LNCAP (cell line): ENCODE measurements around the gene MYCBP.

ENCODE experiments used
- TF ChIP-seq, protein P1 (sequence below): fragments of 450-650 bp; IDR thresholded peaks from 2 replicates; pipeline ENCODE4 v1.5.1; 2017; ENCODE audit warnings: mild to moderate bottlenecking

The MYCBP gene

DNA sequence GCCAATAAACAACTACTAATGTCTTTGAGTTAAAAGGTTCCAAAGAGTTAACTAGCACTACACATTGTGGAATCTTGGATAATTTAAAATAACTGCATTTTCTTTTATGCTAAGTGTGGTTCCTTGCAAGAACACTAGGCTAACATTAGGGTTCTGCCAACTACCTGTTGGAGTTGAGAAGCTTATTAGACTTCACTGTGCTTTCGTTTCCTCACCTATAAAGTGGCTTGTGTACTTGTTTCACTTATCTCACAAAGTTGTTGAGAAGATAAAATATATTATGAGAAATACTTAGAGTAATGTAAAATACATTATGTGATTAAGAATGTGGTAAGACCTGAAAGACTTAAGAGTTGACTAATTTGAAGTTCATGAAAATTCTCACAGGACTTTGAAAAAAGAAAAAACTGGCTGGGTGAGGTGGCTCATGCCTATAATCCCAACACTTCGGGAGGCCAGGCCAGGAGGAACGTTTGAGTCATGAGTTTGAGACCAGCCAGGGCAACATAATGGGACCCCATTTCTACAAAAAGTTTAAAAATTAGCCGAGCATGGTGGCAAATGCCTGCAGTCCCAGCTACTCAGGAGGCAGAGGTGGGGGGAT lies 7.9 kb downstream of the MYCBP start:
- TF ChIP-seq, protein P1, sequence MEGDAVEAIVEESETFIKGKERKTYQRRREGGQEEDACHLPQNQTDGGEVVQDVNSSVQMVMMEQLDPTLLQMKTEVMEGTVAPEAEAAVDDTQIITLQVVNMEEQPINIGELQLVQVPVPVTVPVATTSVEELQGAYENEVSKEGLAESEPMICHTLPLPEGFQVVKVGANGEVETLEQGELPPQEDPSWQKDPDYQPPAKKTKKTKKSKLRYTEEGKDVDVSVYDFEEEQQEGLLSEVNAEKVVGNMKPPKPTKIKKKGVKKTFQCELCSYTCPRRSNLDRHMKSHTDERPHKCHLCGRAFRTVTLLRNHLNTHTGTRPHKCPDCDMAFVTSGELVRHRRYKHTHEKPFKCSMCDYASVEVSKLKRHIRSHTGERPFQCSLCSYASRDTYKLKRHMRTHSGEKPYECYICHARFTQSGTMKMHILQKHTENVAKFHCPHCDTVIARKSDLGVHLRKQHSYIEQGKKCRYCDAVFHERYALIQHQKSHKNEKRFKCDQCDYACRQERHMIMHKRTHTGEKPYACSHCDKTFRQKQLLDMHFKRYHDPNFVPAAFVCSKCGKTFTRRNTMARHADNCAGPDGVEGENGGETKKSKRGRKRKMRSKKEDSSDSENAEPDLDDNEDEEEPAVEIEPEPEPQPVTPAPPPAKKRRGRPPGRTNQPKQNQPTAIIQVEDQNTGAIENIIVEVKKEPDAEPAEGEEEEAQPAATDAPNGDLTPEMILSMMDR = no peak

DNA sequence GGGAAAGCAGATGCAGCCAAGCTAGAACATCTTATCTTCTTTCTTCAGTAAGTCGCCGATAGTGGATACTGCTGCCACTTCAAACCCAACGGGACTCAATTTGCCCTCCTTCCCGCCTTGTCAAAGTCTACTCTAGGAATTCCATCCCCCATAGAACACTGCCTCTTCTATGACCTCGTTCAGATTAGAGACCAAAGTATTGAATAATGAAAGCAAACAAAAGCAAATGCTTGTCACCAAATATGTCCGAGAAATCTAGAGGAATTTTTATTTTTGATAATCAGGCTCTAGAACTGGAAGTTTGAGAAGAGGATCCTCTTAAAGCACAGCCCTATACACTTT lies 12.7 kb downstream of the MYCBP start:
- TF ChIP-seq, protein P1 = no peak

DNA sequence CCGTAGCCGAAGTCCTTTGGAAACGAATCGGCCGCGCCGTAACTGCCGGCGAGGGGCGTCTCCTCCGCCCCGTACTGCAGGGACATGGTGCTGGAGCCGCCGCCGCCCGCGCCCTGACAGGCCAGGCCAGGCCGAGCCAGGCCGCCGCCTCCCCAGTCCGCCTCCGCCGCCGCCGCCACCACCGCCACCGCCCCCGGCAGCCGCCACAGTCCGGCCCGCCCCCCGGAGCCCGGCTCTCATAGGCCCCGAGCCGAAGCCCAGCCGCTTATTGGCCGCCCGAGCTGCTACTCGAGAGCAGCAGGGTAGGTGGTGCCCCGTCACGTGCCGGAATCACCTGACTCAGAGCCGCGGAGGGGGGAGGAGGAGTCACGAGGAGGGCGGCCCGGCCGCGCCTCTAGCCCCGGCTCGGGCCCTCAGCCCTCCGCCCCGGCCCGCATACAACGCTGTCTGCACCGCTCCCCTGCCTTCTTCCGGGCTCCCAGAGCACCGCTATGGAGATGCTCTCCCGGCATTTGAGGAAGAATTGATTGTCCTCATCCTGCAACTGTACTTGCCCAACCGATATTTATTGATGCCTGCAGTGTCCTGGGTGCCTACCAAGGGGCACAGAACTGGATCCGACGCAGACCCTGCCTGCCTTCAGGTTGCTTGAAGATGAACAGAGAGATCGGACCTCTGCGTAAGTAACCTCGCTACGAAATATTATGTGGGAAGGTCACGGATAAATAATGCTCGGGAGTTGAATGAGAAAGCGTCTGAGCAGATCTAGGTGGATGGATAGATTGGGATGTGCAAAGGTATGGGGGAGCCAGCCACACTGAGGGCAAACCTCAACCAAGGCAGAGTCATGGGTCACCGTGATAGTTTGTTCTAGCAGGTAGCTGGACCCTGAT lies 13.3 kb downstream of the MYCBP start, which contains the start of gene RRAGC:
RRAGC (minus strand) TSS at position 212 of the 893 bp plus-strand sequence; CDS start at position 86, 126 bp downstream.
- TF ChIP-seq, protein P1 = no peak

DNA sequence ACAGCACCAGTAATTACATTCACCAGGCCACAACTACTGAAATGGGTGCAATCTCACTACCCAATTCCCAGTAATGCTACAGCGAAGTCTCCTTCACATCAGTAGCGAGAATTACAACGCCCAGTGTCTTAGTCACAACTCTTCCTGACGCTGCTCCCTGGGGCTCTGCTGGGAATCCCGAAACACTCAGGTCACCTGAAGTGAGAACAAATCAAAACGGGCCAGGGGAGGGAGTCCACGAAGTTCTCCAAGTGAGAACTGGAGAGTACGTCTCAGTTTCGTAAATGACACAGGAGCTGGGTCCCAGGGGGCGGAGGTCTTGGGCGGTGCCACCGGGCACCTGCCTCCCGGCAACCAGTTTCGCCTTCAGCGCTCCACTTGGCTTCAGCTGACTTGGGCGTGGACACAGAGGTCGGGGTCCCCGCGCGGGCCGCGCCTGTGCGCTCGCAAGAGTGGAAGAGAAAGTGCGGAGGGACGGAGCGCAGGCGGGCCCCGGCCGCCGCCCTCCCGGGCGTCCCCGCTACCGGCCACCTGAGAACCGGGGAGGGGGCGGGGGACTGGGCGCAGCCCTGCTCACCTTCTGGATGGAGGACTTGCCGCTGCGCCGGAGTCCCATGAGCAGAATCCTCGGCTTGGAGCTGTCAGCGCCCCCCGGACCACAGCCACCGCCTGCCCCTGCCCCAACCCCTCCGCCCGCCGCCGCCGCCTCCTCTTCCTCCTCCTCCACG lies 14.2 kb downstream of the MYCBP start:
- TF ChIP-seq, protein P1 = no peak

DNA sequence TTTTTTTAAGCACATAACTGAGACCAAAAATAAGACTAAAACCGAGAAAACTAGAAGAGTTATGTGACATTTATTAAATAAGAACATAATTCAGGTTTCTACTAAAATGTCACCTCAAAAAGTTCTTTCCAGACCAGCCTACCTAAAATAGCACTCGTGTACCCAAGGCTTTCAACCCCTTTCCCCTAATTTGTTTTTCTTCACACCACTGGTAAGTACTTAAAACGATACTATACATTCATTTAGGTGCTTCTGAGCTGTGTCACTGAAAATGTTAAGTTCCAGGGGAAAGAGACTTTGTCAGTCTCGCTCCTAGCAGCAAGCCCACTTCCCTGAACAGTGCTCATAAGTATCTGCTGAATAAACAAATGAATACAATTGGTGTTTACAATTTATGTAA lies 20.4 kb downstream of the MYCBP start:
- TF ChIP-seq, protein P1 = no peak

DNA sequence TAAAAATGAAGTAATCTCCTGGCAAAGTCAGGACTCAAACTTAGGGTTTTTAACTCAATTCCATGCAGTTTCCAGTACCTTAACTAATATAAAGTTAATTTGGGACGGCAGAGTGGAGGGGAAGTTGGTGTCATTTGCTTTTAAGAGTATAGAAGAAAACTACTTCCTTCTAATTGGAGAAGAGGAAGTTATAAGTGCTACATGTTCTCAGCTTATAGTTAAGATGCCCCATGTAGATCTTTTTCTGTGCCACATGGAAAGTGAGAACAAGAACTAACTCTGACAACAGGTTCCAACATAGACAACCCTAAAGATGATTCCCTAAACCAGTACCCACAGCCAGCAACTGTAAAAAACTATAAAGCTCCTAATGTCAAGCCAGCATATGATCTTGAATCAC lies 25.1 kb downstream of the MYCBP start:
- TF ChIP-seq, protein P1 = no peak

DNA sequence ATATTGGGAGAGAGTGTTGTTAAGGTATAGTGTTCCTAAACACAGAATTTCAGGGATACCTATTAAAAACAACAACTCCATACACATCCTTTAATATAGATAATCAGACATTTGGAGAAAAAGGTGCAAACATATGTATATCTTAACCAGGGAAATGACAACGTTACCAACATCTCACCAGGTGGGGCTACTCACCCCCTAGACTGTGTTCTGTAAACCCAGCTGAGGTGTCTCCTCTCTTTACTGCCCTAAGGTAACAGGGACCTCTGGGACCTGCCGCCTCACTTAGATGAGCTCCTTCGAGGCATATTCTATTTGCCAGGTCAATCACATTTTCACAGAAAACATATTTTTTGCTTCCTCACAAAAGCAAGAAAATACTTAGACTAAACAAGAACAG lies 26.9 kb downstream of the MYCBP start:
- TF ChIP-seq, protein P1 = no peak
